Keratinocyte (primary cell): ENCODE data around the gene SHLD3. TPM values are rescaled to one million over a fixed set of nuclear protein-coding genes. Genes with fewer than 3 reads are reported as not detected.

Source experiments
- DNase-seq: peaks from one replicate; pipeline ENCODE4 v3.0.0-alpha.2; 2011; ENCODE audit warnings: low read depth, missing footprints, low spot score
- FAIRE-seq: peaks from 2 replicates; lab custom pipeline; 2011; peaks lifted over from hg19 to GRCh38; lab: Jason Lieb, UNC
- H2AFZ ChIP-seq: 2 replicates; pipeline ENCODE4 v1.6.0; 2012; ENCODE audit warnings: low read length, control low read depth, inconsistent platforms; ENCODE audit not compliant: control insufficient read depth
- H3K27ac ChIP-seq: 2 replicates; pipeline ENCODE4 v1.5.1; 2011; ENCODE audit warnings: low read length; ENCODE audit not compliant: control insufficient read depth, insufficient read depth
- H3K27me3 ChIP-seq: 3 replicates; pipeline ENCODE4 v1.6.0; 2011; ENCODE audit warnings: low read length; ENCODE audit not compliant: control insufficient read depth, insufficient read depth; ENCODE audit errors: extremely low read depth
- H3K36me3 ChIP-seq, 2 experiments: 2 replicates in 1 of 2; 3 replicates in 1 of 2; pipeline ENCODE4 v1.5.1; 2011; ENCODE audit warnings: low read length in 2 of 2, mild to moderate bottlenecking in 1 of 2; ENCODE audit not compliant: control insufficient read depth in 2 of 2, insufficient read depth in 2 of 2; ENCODE audit errors: extremely low read depth in 1 of 2
- H3K4me1 ChIP-seq: 3 replicates; pipeline ENCODE4 v1.5.1; 2011; ENCODE audit warnings: low read length; ENCODE audit not compliant: control insufficient read depth, insufficient read depth; ENCODE audit errors: extremely low read depth
- H3K4me2 ChIP-seq: 3 replicates; pipeline ENCODE4 v1.6.0; 2011; ENCODE audit warnings: low read depth, low read length; ENCODE audit not compliant: control insufficient read depth, insufficient read depth; ENCODE audit errors: extremely low read depth
- H3K4me3 ChIP-seq, 3 experiments: fragments of 200-600 bp in 1 of 3; sonication (generic) in 1 of 3; 2 replicates in 2 of 3; 3 replicates in 1 of 3; pipeline ENCODE4 v1.5.1; 2011 to 2016; ENCODE audit warnings: low read length in 3 of 3, mild to moderate bottlenecking in 3 of 3, control low read depth in 2 of 3, inconsistent platforms in 1 of 3, low read depth in 1 of 3, mixed read lengths in 1 of 3, mixed run types in 1 of 3, moderate library complexity in 1 of 3; ENCODE audit not compliant: control insufficient read depth in 2 of 3, insufficient read depth in 2 of 3; ENCODE audit errors: extremely low read depth in 1 of 3
- H3K79me2 ChIP-seq: 2 replicates; pipeline ENCODE4 v1.6.0; 2012; ENCODE audit warnings: low read length; ENCODE audit not compliant: control insufficient read depth, insufficient read depth
- H3K9ac ChIP-seq: 3 replicates; pipeline ENCODE4 v1.6.0; 2011; ENCODE audit warnings: low read length; ENCODE audit not compliant: control insufficient read depth, insufficient read depth; ENCODE audit errors: extremely low read depth
- H3K9me1 ChIP-seq: 3 replicates; pipeline ENCODE4 v1.6.0; 2011; ENCODE audit warnings: low read length; ENCODE audit not compliant: control insufficient read depth, insufficient read depth; ENCODE audit errors: extremely low read depth
- H3K9me3 ChIP-seq: 2 replicates; pipeline ENCODE4 v1.5.1; 2012; ENCODE audit warnings: low read depth, low read length; ENCODE audit not compliant: control insufficient read depth
- H4K20me1 ChIP-seq: 3 replicates; pipeline ENCODE4 v1.6.0; 2011; ENCODE audit warnings: low read length; ENCODE audit not compliant: control insufficient read depth, insufficient read depth; ENCODE audit errors: extremely low read depth
- CTCF ChIP-seq, 3 experiments: IDR thresholded peaks in 1 of 3; conservative IDR thresholded peaks in 1 of 3; optimal IDR thresholded peaks in 1 of 3; 2 replicates in 2 of 3; 3 replicates in 1 of 3; pipeline versions ENCODE3 to v1.5.1; 2011; ENCODE audit warnings: low read length in 3 of 3, mild to moderate bottlenecking in 3 of 3, moderate library complexity in 2 of 3, control low read depth in 1 of 3, inconsistent platforms in 1 of 3; ENCODE audit not compliant: insufficient read depth in 2 of 3; ENCODE audit errors: extremely low read depth in 1 of 3
- EZH2 ChIP-seq: IDR thresholded peaks from one replicate; pipeline ENCODE4 v1.6.1; 2012; ENCODE audit warnings: inconsistent platforms, mild to moderate bottlenecking, low read length, moderate library complexity
- dilution Hi-C: fragments of 300-500 bp; cut with MboI; formaldehyde crosslinking; loops from one replicate; pipeline ENCODE4 v1.7.0; 2020; ENCODE audit warnings: low sequenced_read_pairs; ENCODE audit not compliant: extremely low pct_ligation_motif_present
- polyA plus RNA-seq, 5 experiments: library from polyadenylated mRNA; depleted of rRNA in 3 of 5; stranded (reverse) in 3 of 5; stranded (forward) in 1 of 5; unstranded in 1 of 5; fragments of >200 nt; gene quantifications; 1 replicate in 1 of 5; 2 replicates in 3 of 5; 3 replicates in 1 of 5; pipeline versions ENCODE4 v1.2.1 to v1.2.3, GENCODE V29; 2011 to 2012; ENCODE audit warnings: missing spikeins in 2 of 5, low read depth in 1 of 5, low replicate concordance in 1 of 5

The SHLD3 gene
- polyA plus RNA-seq, 1 donor (not counting 4 experiments of a cell fraction or from before 2014, with no cell fraction given): 3.6 TPM

- Histone ChIP-seq H4K20me1 (no peaks in the 10 kb centered on the region), H3K79me2 (no peaks in the 10 kb centered on the region), H3K4me3 (no peak overlapping the region), H3K9me1 (no peaks in the 10 kb centered on the region), H3K9me3 (no peaks in the 10 kb centered on the region), H3K27me3 (no peaks in the 10 kb centered on the region), H3K27ac (no peak overlapping the region), H3K36me3 (no peaks in the 10 kb centered on the region), H3K4me2 (no peak overlapping the region), H3K4me1 (no peaks in the 10 kb centered on the region), H3K9ac (no peak overlapping the region), H2AFZ (no peak overlapping the region)
- no peak for DNase-seq
- dilution Hi-C loops: no loop called here
- no peak for TF ChIP-seq EZH2
- TF ChIP-seq CTCF (optimal IDR thresholded peaks at IDR 0.05 in 1 of 3, IDR thresholded peaks at IDR 0.05 in 1 of 3, conservative IDR thresholded peaks at IDR 0.05 in 1 of 3; ENCODE audit: extremely low read depth in 1 of 3, insufficient read depth in 2 of 3, low read length in 3 of 3): no peak
- no peak for FAIRE-seq
These were observed 29.9 kb downstream of the SHLD3 start for GRCh38 chr5:65654713-65655112.

GRCh38 chr5:65663804-65664521, 39.1 kb downstream of the SHLD3 start:
- no peak overlapping the region for H3K4me3 ChIP-seq
- H4K20me1 ChIP-seq: no peaks in the 10 kb centered on the region
- H3K79me2 ChIP-seq: no peaks in the 10 kb centered on the region
- no peak for FAIRE-seq
- no peak overlapping the region for H3K9ac ChIP-seq
- no peaks in the 10 kb centered on the region for H3K4me1 ChIP-seq
- H3K27me3 ChIP-seq: no peaks in the 10 kb centered on the region
- TF ChIP-seq EZH2: no peak
- TF ChIP-seq CTCF (optimal IDR thresholded peaks at IDR 0.05 in 1 of 3, IDR thresholded peaks at IDR 0.05 in 1 of 3, conservative IDR thresholded peaks at IDR 0.05 in 1 of 3; ENCODE audit: extremely low read depth in 1 of 3, insufficient read depth in 2 of 3, low read length in 3 of 3): peak; percentile 43 to 60 (median 53)
- no peaks in the 10 kb centered on the region for H3K9me3 ChIP-seq
- H3K36me3 ChIP-seq: peaks cover 0 to 4% of the 10 kb centered on the region in 2 experiments
- H3K4me2 ChIP-seq: no peak overlapping the region
- H2AFZ ChIP-seq: no peak overlapping the region
- H3K27ac ChIP-seq: no peak overlapping the region
- H3K9me1 ChIP-seq: no peaks in the 10 kb centered on the region
- dilution Hi-C loops: no loop called here
- no peak for DNase-seq
